OCI-LY7 (cell line): ENCODE results near the gene FNDC1.

Experiments
- EZH2phosphoT487 ChIP-seq: fragments of 200-600 bp; sonication (generic); IDR thresholded peaks from 2 replicates; pipeline ENCODE4 v1.6.1; 2018; ENCODE audit warnings: low read depth, borderline replicate concordance, mild to moderate bottlenecking, mixed run types, antibody characterized with exemption, low read length, moderate library complexity, mixed read lengths
- TF ChIP-seq, protein P1 (sequence below): fragments of 200-600 bp; sonication (generic); conservative IDR thresholded peaks from 2 replicates; pipeline ENCODE4 v1.5.1; 2014; ENCODE audit warnings: mild to moderate bottlenecking, antibody characterized with exemption, low read length, moderate library complexity, mixed read lengths

DNA sequence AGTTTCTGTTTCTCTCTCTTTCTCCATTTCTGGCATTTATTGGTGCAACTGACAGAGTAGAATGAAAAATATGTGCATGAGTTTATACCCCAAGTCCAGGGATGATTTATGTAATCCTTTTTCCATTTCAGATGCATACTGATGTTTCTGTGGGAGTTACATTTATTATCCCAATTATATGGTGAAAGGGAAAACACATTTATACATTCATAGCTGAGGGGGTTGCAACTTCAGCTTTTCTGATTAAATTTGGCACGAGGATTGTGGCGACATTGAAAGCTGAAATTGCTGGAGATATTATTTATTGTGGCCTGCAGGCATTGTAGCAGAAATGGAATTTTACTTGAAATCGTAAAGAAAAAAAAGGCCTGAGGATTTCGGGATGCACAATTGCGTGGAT lies 31.5 kb upstream of the FNDC1 start:
- TF ChIP-seq, protein P1, sequence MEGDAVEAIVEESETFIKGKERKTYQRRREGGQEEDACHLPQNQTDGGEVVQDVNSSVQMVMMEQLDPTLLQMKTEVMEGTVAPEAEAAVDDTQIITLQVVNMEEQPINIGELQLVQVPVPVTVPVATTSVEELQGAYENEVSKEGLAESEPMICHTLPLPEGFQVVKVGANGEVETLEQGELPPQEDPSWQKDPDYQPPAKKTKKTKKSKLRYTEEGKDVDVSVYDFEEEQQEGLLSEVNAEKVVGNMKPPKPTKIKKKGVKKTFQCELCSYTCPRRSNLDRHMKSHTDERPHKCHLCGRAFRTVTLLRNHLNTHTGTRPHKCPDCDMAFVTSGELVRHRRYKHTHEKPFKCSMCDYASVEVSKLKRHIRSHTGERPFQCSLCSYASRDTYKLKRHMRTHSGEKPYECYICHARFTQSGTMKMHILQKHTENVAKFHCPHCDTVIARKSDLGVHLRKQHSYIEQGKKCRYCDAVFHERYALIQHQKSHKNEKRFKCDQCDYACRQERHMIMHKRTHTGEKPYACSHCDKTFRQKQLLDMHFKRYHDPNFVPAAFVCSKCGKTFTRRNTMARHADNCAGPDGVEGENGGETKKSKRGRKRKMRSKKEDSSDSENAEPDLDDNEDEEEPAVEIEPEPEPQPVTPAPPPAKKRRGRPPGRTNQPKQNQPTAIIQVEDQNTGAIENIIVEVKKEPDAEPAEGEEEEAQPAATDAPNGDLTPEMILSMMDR, result no peak
- no peak for TF ChIP-seq EZH2phosphoT487
